Osteoblast (primary cell): ENCODE data around the gene ELAPOR2. TPM values are rescaled to one million over a fixed set of nuclear protein-coding genes. Genes with fewer than 3 reads are reported as not detected.

Experiments
- DNase-seq: peaks from one replicate; pipeline ENCODE4 v3.0.0; 2011; ENCODE audit warnings: low spot score, mixed read lengths; ENCODE audit not compliant: insufficient read length; ENCODE audit errors: missing footprints
- H2AFZ ChIP-seq: 2 replicates; pipeline ENCODE4 v1.6.0; 2011; ENCODE audit warnings: mild to moderate bottlenecking, low read length
- H3K27ac ChIP-seq: 2 replicates; pipeline ENCODE4 v1.5.1; 2011; ENCODE audit warnings: mild to moderate bottlenecking, low read depth, low read length, moderate library complexity
- H3K27me3 ChIP-seq: 2 replicates; pipeline ENCODE4 v1.6.0; 2012; ENCODE audit warnings: mild to moderate bottlenecking, control low read depth, inconsistent platforms, low read length, moderate library complexity; ENCODE audit not compliant: insufficient read depth
- H3K36me3 ChIP-seq: 2 replicates; pipeline ENCODE4 v1.5.1; 2011; ENCODE audit warnings: mild to moderate bottlenecking, low read length, control low read depth, moderate library complexity; ENCODE audit not compliant: insufficient read depth
- H3K4me1 ChIP-seq: 2 replicates; pipeline ENCODE4 v1.5.1; 2011; ENCODE audit warnings: mild to moderate bottlenecking, low read length, control low read depth, moderate library complexity; ENCODE audit not compliant: insufficient read depth
- H3K4me2 ChIP-seq: 2 replicates; pipeline ENCODE4 v1.6.0; 2011; ENCODE audit warnings: mild to moderate bottlenecking, low read length; ENCODE audit not compliant: insufficient read depth
- H3K4me3 ChIP-seq: fragments of 200-600 bp; sonication (generic); 3 replicates; pipeline ENCODE4 v1.5.1; 2012; ENCODE audit warnings: mild to moderate bottlenecking, low read length, inconsistent platforms; ENCODE audit not compliant: insufficient read depth
- H3K79me2 ChIP-seq: 2 replicates; pipeline ENCODE4 v1.6.0; 2012; ENCODE audit warnings: mild to moderate bottlenecking, low read length, control low read depth, inconsistent platforms; ENCODE audit not compliant: insufficient read depth
- H3K9me3 ChIP-seq: 2 replicates; pipeline ENCODE4 v1.5.1; 2011; ENCODE audit warnings: low read depth, low read length, control low read depth
- H4K20me1 ChIP-seq: 2 replicates; pipeline ENCODE4 v1.6.0; 2012; ENCODE audit warnings: mild to moderate bottlenecking, low read length, control low read depth; ENCODE audit not compliant: insufficient read depth
- total RNA-seq: library from RNA; depleted of rRNA; stranded (reverse); fragments of >200 nt; gene quantifications from 2 replicates; pipeline ENCODE4 v1.2.3, GENCODE V29; 2012
- TF ChIP-seq, protein P1 (sequence below): IDR thresholded peaks from 2 replicates; pipeline ENCODE4 v1.5.1; 2011; ENCODE audit warnings: mild to moderate bottlenecking, low read depth, low read length, moderate library complexity; ENCODE audit errors: extremely low read depth

Gene ELAPOR2
- total RNA-seq, 1 donor, result 4.0 TPM

DNA sequence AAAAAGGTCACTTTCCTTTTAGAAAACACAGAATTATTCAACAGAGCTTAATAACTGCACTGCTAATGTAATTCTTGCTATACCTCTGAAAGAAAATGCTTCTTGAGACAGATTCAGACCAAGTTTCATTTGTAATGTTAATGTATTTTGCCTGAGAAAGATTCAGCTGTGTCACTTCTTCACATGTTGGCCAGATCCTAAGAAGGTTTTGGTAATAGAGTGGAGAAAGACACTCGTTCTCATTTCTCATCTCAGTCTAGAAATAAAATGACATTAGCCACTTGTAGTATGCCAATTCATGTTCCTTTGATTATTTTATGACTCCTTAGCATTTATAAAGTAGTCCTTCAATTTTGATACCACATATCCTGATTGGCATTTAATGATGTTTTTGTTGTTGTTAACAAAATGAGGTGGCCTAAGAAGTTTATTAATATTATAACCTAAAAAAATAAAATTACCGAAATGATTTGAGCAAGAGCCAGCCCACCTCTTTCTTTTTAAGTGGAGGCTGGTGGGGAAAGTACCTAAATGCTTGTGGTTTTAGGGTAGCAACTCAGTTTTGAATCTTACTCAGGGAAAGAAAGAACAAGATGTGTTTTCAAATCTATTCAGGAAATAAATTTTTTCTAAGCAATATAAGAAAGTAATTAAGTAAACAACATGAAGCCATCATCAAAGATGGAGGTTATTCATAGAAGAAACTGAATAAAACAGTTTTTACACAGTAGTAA is 16.4 kb upstream of the ELAPOR2 start:
- no peaks in the 10 kb centered on the region for H4K20me1 ChIP-seq
- no peak overlapping the region for H2AFZ ChIP-seq
- H3K27me3 ChIP-seq, result no peaks in the 10 kb centered on the region
- DNase-seq, result no peak
- H3K4me1 ChIP-seq, result no peaks in the 10 kb centered on the region
- no peaks in the 10 kb centered on the region for H3K36me3 ChIP-seq
- TF ChIP-seq, protein P1, sequence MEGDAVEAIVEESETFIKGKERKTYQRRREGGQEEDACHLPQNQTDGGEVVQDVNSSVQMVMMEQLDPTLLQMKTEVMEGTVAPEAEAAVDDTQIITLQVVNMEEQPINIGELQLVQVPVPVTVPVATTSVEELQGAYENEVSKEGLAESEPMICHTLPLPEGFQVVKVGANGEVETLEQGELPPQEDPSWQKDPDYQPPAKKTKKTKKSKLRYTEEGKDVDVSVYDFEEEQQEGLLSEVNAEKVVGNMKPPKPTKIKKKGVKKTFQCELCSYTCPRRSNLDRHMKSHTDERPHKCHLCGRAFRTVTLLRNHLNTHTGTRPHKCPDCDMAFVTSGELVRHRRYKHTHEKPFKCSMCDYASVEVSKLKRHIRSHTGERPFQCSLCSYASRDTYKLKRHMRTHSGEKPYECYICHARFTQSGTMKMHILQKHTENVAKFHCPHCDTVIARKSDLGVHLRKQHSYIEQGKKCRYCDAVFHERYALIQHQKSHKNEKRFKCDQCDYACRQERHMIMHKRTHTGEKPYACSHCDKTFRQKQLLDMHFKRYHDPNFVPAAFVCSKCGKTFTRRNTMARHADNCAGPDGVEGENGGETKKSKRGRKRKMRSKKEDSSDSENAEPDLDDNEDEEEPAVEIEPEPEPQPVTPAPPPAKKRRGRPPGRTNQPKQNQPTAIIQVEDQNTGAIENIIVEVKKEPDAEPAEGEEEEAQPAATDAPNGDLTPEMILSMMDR, result no peak
- no peak overlapping the region for H3K27ac ChIP-seq
- H3K79me2 ChIP-seq, result no peaks in the 10 kb centered on the region
- H3K4me2 ChIP-seq, result no peak overlapping the region
- H3K4me3 ChIP-seq, result no peak overlapping the region
- no peaks in the 10 kb centered on the region for H3K9me3 ChIP-seq

DNA sequence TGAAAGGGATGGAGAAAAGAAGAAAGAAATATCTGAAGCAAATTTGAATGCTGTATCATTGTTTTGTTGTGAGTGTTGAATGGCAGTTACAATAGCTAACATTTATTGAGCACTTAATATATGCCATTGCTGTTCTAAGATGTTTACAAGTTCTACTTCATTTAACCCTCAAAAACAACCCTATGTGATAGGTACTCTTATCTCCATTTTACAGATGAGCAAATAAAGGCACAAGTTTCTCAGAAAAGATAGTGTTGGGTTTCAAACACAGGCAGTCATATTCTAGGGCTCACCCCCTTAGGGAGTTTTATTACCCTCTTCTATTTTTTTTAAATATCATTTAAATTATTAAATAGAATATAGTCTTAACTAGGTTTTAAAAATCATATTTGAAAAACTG is 8.3 kb upstream of the ELAPOR2 start:
- no peak for DNase-seq
- no peaks in the 10 kb centered on the region for H3K9me3 ChIP-seq
- no peaks in the 10 kb centered on the region for H3K4me1 ChIP-seq
- H4K20me1 ChIP-seq, result no peaks in the 10 kb centered on the region
- no peaks in the 10 kb centered on the region for H3K36me3 ChIP-seq
- H2AFZ ChIP-seq, result no peak overlapping the region
- no peaks in the 10 kb centered on the region for H3K79me2 ChIP-seq
- no peaks in the 10 kb centered on the region for H3K27me3 ChIP-seq
- no peak overlapping the region for H3K4me2 ChIP-seq
- H3K4me3 ChIP-seq, result no peak overlapping the region
- no peak overlapping the region for H3K27ac ChIP-seq
- TF ChIP-seq, protein P1, result no peak

DNA sequence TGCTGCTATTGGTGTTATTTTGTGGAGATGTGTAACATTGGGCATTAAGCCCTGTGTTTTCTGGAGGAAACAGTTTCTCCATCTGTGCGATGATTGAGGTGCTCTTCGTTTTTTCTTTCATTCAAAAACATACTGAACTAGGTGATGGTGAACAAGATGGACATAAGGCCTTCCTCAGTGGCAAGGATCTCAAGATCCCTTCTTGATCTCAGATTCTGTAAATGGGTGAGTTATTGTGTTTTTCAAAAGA is 759 bp upstream of the ELAPOR2 start:
- TF ChIP-seq, protein P1, result no peak
- no peaks in the 10 kb centered on the region for H3K79me2 ChIP-seq
- H2AFZ ChIP-seq, result no peak overlapping the region
- no peak overlapping the region for H3K4me3 ChIP-seq
- H3K27me3 ChIP-seq, result peaks cover 16% of the 10 kb centered on the region
- no peak overlapping the region for H3K27ac ChIP-seq
- H4K20me1 ChIP-seq, result no peaks in the 10 kb centered on the region
- H3K4me2 ChIP-seq, result peak overlapping the region; percentile 81
- DNase-seq, result no peak
- H3K4me1 ChIP-seq, result no peaks in the 10 kb centered on the region
- no peaks in the 10 kb centered on the region for H3K9me3 ChIP-seq
- H3K36me3 ChIP-seq, result no peaks in the 10 kb centered on the region

DNA sequence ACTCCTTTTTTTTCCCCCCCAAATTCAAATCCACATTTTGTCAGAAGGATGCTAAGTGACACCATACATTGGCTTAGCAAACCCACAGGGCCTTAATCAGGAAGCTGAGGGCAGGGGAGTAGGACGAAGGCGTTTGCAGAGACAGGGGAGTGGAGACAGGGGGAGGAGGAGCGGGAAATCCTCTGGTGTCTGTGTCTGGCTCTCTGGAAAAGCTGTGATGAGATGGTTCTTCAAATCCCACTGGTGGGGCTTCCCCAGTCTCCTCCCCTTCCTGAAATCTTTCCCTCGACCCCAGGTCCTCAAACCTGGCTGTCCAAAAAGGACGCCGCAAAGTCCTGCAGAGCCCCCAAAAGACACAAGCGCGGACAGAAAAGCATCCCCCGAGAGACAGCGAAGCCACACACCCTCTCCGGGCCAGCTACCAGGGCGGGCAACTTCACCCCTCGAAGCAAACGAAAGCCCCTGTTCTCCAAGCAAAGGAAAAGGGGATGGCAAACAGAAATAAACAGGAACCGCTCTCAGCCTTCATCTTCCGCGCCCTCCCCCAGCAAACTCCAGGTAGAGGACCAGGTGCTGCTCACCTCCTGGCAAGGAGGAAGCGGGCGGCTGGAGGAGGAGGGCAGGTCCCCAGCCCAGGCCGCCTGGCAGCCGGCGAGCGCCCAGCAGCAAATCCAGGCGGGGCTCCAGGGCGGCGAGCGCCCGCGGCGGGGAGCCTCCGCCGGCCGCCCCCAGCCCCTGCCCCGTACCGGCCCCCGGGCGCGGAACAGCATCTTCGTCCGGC is 520 bp downstream of the ELAPOR2 start:
- Histone ChIP-seq H3K4me1 (no peaks in the 10 kb centered on the region), H2AFZ (peak overlapping the region; percentile 63), H3K4me3 (peak overlapping the region; percentile 61), H3K36me3 (no peaks in the 10 kb centered on the region), H3K27ac (no peak overlapping the region), H4K20me1 (no peaks in the 10 kb centered on the region), H3K9me3 (no peaks in the 10 kb centered on the region), H3K4me2 (peak overlapping the region; percentile 81), H3K79me2 (no peaks in the 10 kb centered on the region), H3K27me3 (peaks cover 16% of the 10 kb centered on the region)
- TF ChIP-seq, protein P1, result no peak
- DNase-seq, result peak; percentile 14
